K562 (cell line): ENCODE results near the gene OPCML. TPM values are rescaled to one million over a fixed set of nuclear protein-coding genes. Genes with fewer than 3 reads are reported as not detected.

Experiments used
- ATAC-seq: fragments of 200-7000 bp; cut with Tn5 transposase; 3 replicates; pipeline ENCODE4 v1.9.1; 2020; ENCODE audit warnings: moderate library complexity
- BruUV-seq: library from RNA; stranded (reverse); fragments of 400-500 nt; replicated peaks from 2 replicates; lab custom pipeline; 2021; lab: Mats Ljungman, UMichigan
- CTCF ChIA-PET: fragments of 300-600 bp; formaldehyde crosslinking; extraction: SDS; loops from one replicate; lab custom pipeline; 2021; ENCODE audit warnings: low intra/inter-chr PET ratio; lab: Yijun Ruan, JAX
- POLR2A ChIA-PET: fragments of 300-600, 350-650 bp; sonication (Branson Sonifier 250); formaldehyde crosslinking; extraction: SDS; loops from one replicate; lab custom pipeline; 2021; ENCODE audit warnings: antibody characterized with exemption, inconsistent platforms; lab: Yijun Ruan, JAX
- DNase-seq, 4 experiments: peaks; one replicate each; pipeline versions ENCODE4 v3.0.0 to v3.0.0-alpha.2; 2011 to 2018; ENCODE audit warnings: low spot score in 3 of 4, mixed read lengths in 3 of 4; ENCODE audit errors: extremely low read depth in 1 of 4
- FAIRE-seq: peaks from 2 replicates; lab custom pipeline; 2011; peaks lifted over from hg19 to GRCh38; lab: Jason Lieb, UNC
- H2AFZ ChIP-seq: 2 replicates; pipeline ENCODE4 v1.6.0; 2011; ENCODE audit warnings: low read depth, low read length, control low read depth, inconsistent platforms
- H3K27ac ChIP-seq: fragments of 200-600 bp; 3 replicates; pipeline ENCODE4 v1.8.0; 2011; ENCODE audit warnings: low read depth, mild to moderate bottlenecking, control low read depth, inconsistent platforms, low read length, moderate library complexity, mixed read lengths; ENCODE audit errors: extremely low read depth
- H3K27me3 ChIP-seq, 2 experiments: fragments of 300-600 bp in 1 of 2; 2 replicates in 1 of 2; 3 replicates in 1 of 2; pipeline versions ENCODE4 v1.6.0 to v1.8.0; 2011; ENCODE audit warnings: inconsistent platforms in 2 of 2, low read length in 2 of 2, mild to moderate bottlenecking in 1 of 2, mixed read lengths in 1 of 2, moderate library complexity in 1 of 2; ENCODE audit not compliant: control insufficient read depth in 2 of 2, insufficient read depth in 2 of 2
- H3K36me3 ChIP-seq: fragments of 300-600 bp; 3 replicates; pipeline ENCODE4 v1.8.0; 2011; ENCODE audit warnings: mild to moderate bottlenecking, low read length, inconsistent platforms; ENCODE audit not compliant: control insufficient read depth, insufficient read depth
- H3K4me1 ChIP-seq, 2 experiments: fragments of 200-600 bp in 1 of 2; replicated peaks in 1 of 2; 2 replicates in 1 of 2; 3 replicates in 1 of 2; pipeline versions ENCODE4 v1.5.1 to v1.8.0; 2011; ENCODE audit warnings: inconsistent platforms in 2 of 2, low read length in 2 of 2, mild to moderate bottlenecking in 1 of 2, mixed read lengths in 1 of 2, moderate library complexity in 1 of 2; ENCODE audit not compliant: control insufficient read depth in 2 of 2, insufficient read depth in 2 of 2
- H3K4me2 ChIP-seq: 2 replicates; pipeline ENCODE4 v1.6.1; 2011; ENCODE audit warnings: low read length, control low read depth, inconsistent platforms, mixed read lengths; ENCODE audit not compliant: insufficient read depth
- H3K4me3 ChIP-seq: fragments of 200-600 bp; sonication (generic), shearing (Covaris generic); 2 replicates; pipeline ENCODE4 v1.5.1; 2016; ENCODE audit warnings: control low read depth, inconsistent platforms
- H3K79me2 ChIP-seq: fragments of 200-600 bp; 3 replicates; pipeline ENCODE4 v1.8.0; 2011; ENCODE audit warnings: low read length, inconsistent platforms; ENCODE audit not compliant: control insufficient read depth, insufficient read depth
- H3K9ac ChIP-seq, 2 experiments: 2 replicates each; pipeline versions ENCODE4 v1.6.0 to v1.6.1; 2011; ENCODE audit warnings: low read depth in 2 of 2, low read length in 2 of 2, control low read depth in 1 of 2, inconsistent platforms in 1 of 2, mild to moderate bottlenecking in 1 of 2, mixed read lengths in 1 of 2; ENCODE audit not compliant: insufficient read depth in 1 of 2
- H3K9me1 ChIP-seq: one replicate; pipeline ENCODE4 v1.6.0; 2011; ENCODE audit warnings: inconsistent platforms, mild to moderate bottlenecking, low read length, moderate library complexity; ENCODE audit not compliant: control insufficient read depth, insufficient read depth
- H3K9me3 ChIP-seq: replicated peaks from 2 replicates; pipeline ENCODE4 v1.5.1; 2011; ENCODE audit warnings: low read depth, low read length, inconsistent platforms; ENCODE audit not compliant: control insufficient read depth, insufficient read depth
- H4K20me1 ChIP-seq: replicated peaks from 2 replicates; pipeline ENCODE4 v1.6.1; 2011; ENCODE audit warnings: low read length, inconsistent platforms, mixed read lengths; ENCODE audit not compliant: control insufficient read depth, insufficient read depth
- EHMT2 ChIP-seq: fragments of 450-650 bp; IDR thresholded peaks from 2 replicates; pipeline ENCODE4 v1.6.1; 2018; ENCODE audit warnings: antibody characterized with exemption
- HNRNPH1 ChIP-seq: fragments of 200-400 bp; formaldehyde crosslinking; optimal IDR thresholded peaks from 2 replicates; pipeline ENCODE3; 2017; ENCODE audit warnings: low read depth, mild to moderate bottlenecking, low read length, moderate library complexity
- LCOR ChIP-seq: sonication (generic); formaldehyde crosslinking; IDR thresholded peaks from 2 replicates; pipeline ENCODE4 v1.8.0; 2022; ENCODE audit warnings: mild to moderate bottlenecking, missing genetic modification reagents
- ZNF280A ChIP-seq: fragments of 450-650 bp; IDR thresholded peaks from 2 replicates; pipeline ENCODE4 v1.6.1; 2018; ENCODE audit warnings: mild to moderate bottlenecking, low read depth; ENCODE audit not compliant: partially characterized antibody
- ZNF584 ChIP-seq: fragments of 200-800 bp; sonication (Bioruptor generic); IDR thresholded peaks from 2 replicates; pipeline ENCODE4 v1.6.1; 2016; ENCODE audit warnings: low read depth, mild to moderate bottlenecking, missing genetic modification characterization, missing compliant biosample characterization
- WGBS: fragments of 100-300 bp; shearing (Covaris generic); methylation state at CpG from one replicate; pipeline ENCODE4 v1.1.6; 2016; ENCODE audit warnings: low coverage, mixed read lengths; ENCODE audit not compliant: insufficient coverage; ENCODE audit errors: missing lambda C conversion rate; 5-methylcytosine and 5-hydroxymethylcytosine counted together
- in situ Hi-C: fragments of 300-500 bp; cut with MboI; formaldehyde crosslinking; loops from 4 replicates; pipeline ENCODE4 v1.15.0; 2018; ENCODE audit warnings: inconsistent platforms, mixed read lengths
- intact Hi-C: fragments of 100-400 bp; cut with micrococcal nuclease; formaldehyde crosslinking; loops from 2 replicates; pipeline ENCODE4 v1.14.2; 2022
- polyA plus RNA-seq, 8 experiments: library from polyadenylated mRNA; depleted of rRNA in 4 of 8; stranded (reverse) in 5 of 8; unstranded in 3 of 8; fragments of >200 nt; fragmentation: Nextera tagmentation in 2 of 8; fragmentation: Illumina TruSeq in 1 of 8; extraction: Ambion mirVana in 2 of 8; extraction: Trizol in 1 of 8; gene quantifications; 2 replicates each; pipeline versions ENCODE4 v1.2.1 to v1.2.3, GENCODE V29; 2011 to 2014; ENCODE audit warnings: inconsistent platforms in 1 of 8, missing spikeins in 1 of 8
- total RNA-seq, 7 experiments: library from RNA; depleted of rRNA in 6 of 7; stranded (reverse); fragments of >200 nt in 6 of 7; fragmentation: Illumina TruSeq in 2 of 7; extraction: Trizol in 2 of 7; gene quantifications; 2 replicates each; pipeline versions ENCODE4 v1.2.1 to v1.2.3, GENCODE V29; 2011 to 2021; ENCODE audit warnings: low replicate concordance in 1 of 7

Gene OPCML
- total and polyA plus RNA-seq, 9 of the 15 experiments (the other 6 are each of a cell fraction or from before 2014, with no cell fraction given), result not detected

DNA sequence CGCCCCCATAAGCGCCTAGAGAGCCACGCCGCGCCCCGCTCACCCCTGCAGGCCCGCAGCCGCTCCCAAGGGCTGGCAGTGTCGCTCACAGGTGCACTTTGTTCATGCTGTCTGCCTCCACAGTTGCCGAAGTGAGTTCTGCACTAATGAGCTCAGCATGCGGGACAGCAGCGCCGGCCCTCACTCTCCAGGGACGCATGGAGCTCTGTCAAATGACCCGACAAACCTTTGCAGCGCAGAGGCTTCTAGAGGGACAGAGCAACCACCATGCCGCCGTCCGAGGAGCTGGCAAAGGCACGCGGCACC lies 170.7 kb downstream of the OPCML start:
- intact Hi-C loops (no loop called here), in situ Hi-C loops (no loop called here)
- ChIA-PET CTCF (no interaction called here), POLR2A (no interaction called here)
- FAIRE-seq, result no peak
- TF ChIP-seq ZNF280A (no peak), EHMT2 (no peak), HNRNPH1 (no peak), LCOR (CRISPR knock-in tag) (no peak), ZNF584 (CRISPR knock-in tag) (no peak)
- Histone ChIP-seq H3K9me1 (no peaks in the 10 kb centered on the region), H3K79me2 (no peaks in the 10 kb centered on the region), H3K36me3 (no peaks in the 10 kb centered on the region), H3K4me3 (no peak overlapping the region), H3K9ac (no peak overlapping the region), H3K9me3 (no peaks in the 10 kb centered on the region), H3K27me3 (no peaks in the 10 kb centered on the region), H4K20me1 (no peaks in the 10 kb centered on the region), H3K4me1 (no peaks in the 10 kb centered on the region), H2AFZ (no peak overlapping the region), H3K27ac (no peak overlapping the region), H3K4me2 (no peak overlapping the region)
- 2% methylated on average over 20 of the region's 21 CpGs for WGBS
- no peak for ATAC-seq
- BruUV-seq, result no TSS peak
- DNase-seq, result no peak
